G401 (cell line): ENCODE data around the gene AUNIP. TPM values are rescaled to one million over a fixed set of nuclear protein-coding genes. Genes with fewer than 3 reads are reported as not detected.

Experiments used
- DNase-seq: peaks from one replicate; pipeline ENCODE4 v3.0.0-alpha.2; 2015; ENCODE audit warnings: low spot score
- in situ Hi-C: cut with HindIII; loops from 2 replicates; pipeline ENCODE4 v1.10.0; 2016; ENCODE audit warnings: low sequenced_read_pairs, mixed read lengths
- total RNA-seq: library from RNA; depleted of rRNA; stranded (reverse); fragments of >200 nt; shearing (Covaris generic); gene quantifications from 2 replicates; pipeline ENCODE4 v1.2.3, GENCODE V29; 2014

The AUNIP gene
- total RNA-seq, 1 experiment from 2014 or later = 28.9 TPM

DNA sequence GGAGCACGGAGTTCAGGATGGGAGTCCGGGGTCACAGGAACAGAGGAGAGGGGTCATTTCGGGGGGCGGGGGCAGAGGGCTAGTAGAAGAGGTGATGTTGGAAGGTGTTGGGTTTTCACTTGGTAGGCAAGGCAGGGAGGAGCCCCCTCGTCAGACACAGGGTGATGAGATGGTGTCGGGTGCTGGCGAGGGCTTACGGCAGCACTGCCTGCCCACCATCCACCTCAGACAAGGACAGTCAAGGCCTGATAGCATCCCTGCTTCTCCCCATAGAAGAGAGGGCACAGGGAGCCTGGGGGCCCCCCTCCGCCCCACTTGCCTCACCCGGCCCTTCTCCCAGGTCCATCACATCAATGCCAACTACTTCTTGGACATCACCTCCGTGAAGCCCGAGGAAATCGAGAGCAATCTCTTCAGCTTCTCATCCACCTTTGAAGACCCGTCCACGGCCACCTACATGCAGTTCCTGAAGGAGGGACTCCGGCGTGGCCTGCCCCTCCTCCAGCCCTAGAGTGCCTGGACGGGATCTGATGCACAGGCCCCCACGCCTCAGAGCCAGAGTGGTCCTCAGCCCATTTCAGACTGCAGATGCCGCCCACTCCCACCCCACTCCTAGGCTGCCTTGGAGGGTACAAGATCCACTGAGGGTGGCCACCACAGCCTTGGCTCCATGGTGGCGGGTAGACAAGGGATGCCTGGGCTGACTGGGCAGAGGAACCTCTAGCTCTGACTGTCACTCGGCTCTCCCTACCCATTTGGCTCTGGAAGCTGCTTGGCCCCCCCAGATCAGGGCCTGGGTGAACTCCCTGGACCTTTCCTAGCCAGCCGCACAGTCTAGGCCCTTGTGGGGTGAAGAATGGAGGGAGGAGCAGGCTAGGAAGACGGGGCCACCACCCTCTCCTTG, 43.8 kb downstream of the AUNIP start:
- in situ Hi-C loops = no loop called here
- DNase-seq = no peak

DNA sequence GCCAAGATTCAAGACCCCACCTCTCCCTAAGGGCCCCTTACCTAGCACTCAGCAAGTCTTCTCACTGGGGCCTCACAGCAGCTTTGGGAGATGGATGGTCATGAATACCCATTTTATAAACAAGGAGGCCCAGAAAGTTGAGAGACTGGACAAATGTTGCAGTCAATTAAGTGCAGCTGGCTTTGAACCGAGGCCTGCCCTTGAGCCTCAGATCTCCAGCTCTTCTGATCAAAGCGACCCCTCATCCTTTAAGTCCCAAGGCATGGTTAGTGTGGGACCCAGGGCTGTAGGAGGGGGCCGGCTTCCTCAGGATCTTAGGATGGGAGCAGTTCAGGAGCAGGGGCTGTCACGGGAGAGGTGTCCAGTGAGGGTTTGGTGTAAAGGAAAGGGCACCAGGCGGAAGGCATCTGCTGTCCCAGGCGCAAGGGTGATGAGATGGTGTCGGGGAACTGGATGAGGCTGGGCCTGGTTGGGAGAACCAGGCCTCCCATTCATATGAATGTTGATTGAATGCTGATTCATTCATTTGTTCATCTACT, 44.6 kb downstream of the AUNIP start:
- in situ Hi-C loops = no loop called here

DNA sequence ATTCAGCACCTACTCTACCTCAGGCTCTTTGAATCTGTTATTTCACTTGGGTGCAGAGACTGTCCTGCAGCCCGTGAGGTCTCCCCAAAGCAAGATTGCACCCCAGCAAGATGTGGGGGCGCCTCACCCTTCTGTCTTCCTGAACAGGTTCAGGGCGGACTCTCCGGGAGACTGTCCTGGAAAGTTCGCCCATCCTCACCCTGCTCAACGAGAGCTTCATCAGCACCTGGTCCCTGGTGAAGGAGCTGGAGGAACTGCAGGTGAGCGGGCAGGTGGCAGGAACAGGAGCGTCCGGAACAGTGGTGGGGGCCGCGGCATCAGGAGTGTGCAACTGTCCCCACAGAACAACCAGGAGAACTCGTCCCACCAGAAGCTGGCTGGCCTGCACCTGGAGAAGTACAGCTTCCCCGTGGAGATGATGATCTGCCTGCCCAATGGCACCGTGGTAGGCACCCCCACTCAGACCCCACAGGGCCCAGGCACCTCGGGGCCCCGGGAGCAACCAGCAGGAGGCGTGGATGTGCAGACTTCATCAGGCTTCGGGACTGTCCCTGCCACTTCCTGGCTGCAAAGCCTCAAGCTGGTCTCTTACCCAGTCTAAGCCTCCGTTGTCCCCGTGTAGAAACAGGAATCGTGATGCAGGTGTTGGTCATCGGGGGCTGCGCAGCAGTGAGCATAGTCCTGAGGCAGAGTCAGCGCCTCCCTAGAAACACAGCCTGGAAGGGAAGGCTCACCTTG, 45.4 kb downstream of the AUNIP start:
- no peak for DNase-seq
- in situ Hi-C loops = no loop called here

More for the DNA sequence above, 44.6 kb downstream of the AUNIP start:
- DNase-seq = no peak

DNA sequence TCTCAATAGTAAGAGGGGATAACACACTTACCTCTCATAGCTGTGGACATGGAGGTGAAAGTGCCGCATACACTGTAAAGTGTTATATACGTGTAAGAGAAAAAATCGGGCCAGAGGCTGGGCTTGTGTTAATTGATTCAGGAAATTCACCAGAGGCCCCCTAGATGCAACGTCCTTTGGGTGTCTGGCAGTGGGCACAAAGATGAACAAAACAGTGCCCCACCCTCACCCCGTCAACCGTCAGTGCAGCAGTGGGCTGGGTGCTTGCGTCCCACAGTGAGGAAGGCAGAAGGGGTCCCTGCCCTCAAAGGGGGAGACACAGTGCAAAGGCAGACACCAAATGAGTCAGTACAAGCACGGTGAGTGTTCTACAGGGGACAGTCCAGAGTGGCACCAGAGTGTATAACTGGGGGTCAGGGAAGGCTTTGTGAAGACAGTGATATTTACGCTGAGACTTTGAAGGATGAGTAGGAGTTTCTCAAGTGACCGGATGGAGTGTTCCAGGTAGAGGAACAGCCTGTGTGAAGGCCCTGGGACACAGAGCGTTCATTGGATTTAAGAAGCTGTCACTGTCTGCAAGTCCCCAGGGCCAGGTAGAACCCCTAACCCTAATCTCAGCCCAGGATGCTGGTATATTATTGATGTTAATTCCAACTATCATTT, 46.1 kb downstream of the AUNIP start:
- no peak for DNase-seq
- in situ Hi-C loops = no loop called here

DNA sequence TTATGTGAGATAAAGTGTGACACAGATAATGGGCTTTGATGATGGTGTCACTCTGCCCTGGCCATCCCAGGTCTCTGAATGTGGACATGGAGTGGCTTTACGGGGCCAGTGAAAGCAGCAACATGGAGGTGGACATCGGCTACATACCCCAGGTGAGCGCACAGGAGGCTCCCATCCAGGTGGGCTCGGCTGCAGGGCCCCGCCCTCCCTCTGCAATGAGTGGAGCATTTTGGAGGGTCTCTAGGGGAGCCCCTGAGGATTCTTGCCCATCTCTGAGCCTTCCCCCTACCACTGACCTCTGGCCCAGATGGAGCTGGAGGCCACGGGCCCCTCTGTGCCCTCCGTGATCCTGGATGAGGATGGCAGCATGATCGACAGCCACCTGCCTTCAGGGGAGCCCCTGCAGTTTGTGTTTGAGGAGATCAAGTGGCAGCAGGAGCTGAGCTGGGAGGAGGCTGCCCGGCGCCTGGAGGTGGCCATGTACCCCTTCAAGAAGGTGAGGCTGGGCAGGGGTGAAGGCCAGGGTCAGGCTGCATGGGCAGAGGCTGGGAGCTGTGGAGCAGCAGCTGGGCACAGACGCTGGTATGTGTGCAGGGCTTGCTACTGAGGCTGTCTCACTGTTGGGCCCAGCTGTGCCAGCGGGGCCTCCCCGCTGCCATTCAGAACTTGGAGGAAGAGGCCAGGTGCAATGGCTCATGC, 47.7 kb downstream of the AUNIP start:
- in situ Hi-C loops = no loop called here
- DNase-seq = no peak

DNA sequence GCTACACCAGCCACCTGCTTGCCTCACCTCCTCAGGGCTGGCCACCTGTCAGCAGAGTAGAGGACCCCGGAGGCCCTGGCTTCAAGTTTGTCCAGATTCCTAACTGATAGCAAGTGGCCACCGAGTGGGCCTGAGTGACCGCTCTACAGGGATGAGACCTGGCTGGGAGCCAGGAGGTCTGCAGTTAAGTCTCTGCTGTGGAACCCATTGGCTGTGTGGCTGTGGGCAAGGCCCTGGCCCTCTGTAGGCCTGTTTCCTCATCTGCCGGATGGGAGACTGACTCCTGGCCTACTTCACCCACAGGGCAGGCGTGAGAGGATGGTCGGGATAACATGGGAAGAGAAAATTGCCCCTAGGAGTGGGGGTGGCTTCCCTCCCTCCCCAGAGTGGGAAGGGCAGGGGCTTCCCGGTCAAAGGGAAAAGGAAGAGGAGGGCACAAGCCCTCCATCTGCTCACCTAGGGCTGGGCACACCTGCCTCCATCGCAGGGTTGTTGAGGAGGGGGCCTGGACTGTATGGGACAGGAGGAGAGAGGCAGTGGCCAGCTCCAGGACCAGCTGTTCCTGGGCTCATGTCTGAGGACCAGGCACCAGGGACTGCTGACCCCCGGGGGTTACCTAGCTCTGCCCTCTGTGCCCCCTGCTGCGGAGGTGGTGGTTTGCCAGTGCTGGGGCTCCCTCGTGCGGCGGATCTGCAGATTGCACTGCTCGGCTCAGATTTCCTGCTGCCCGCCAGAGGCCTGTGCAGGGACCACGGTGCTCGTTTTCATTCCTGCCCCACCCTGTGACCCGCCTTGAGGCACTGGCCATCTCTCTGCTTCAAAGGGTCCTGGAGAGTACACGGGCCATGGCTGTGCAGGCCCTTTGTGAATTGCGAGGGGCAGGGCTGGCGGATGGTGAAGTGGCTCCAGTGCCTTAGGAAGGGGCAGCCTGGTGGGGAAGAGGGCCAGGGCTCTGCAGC, 48.6 kb downstream of the AUNIP start:
- in situ Hi-C loops = no loop called here
- peak; percentile 74 for DNase-seq

DNA sequence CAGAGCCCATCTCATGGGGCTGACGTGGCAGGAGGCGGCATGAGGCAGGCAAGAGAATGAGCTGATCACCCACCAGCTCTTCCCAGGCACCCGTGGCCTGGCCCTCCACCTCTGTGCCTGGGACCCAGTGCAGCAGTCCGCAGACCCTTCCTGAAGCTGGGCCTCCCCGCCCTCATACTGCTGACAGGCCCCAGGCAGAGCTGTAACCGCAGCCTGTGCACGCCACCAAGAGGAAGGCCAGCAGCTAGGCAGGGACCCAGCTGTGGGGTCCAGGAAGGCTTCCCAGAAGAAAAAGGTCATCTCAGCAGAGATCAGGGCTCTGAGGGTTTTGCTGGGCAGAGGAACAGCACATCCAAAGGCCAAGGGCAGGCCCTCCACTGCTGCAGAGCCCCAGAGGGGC, 49.3 kb downstream of the AUNIP start:
- in situ Hi-C loops = no loop called here

DNA sequence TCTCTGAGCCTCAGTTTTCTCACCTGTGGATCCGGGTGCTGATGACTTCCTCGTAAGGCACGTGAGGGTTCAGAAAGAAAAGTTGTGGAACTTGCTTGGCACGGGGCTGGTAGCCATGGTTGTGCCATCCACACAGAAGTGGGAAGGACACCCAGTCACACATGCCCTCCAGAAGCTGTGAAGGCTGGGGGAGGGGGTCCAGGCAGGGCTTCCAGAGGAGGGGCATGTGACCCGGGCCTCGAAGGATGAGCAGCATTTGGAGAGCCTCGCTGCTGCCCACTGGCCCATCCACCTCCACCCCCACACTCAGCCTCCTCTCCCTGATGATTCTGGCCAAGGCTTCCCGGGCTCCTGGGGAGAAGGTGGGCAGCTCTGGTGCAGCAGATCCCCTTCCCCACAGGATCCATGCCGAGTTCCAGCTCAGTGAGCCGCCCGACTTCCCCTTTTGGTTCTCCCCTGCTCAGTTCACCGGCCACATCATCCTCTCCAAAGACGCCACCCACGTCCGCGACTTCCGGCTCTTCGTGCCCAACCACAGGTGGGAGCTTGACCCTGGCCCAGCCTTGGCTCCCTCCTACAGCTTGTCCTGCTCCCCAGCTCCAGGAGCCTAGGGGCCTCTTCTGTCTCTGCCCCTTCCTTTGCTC, 49.9 kb downstream of the AUNIP start:
- in situ Hi-C loops = no loop called here
- DNase-seq = no peak

More for the DNA sequence above, 49.3 kb downstream of the AUNIP start:
- no peak for DNase-seq

DNA sequence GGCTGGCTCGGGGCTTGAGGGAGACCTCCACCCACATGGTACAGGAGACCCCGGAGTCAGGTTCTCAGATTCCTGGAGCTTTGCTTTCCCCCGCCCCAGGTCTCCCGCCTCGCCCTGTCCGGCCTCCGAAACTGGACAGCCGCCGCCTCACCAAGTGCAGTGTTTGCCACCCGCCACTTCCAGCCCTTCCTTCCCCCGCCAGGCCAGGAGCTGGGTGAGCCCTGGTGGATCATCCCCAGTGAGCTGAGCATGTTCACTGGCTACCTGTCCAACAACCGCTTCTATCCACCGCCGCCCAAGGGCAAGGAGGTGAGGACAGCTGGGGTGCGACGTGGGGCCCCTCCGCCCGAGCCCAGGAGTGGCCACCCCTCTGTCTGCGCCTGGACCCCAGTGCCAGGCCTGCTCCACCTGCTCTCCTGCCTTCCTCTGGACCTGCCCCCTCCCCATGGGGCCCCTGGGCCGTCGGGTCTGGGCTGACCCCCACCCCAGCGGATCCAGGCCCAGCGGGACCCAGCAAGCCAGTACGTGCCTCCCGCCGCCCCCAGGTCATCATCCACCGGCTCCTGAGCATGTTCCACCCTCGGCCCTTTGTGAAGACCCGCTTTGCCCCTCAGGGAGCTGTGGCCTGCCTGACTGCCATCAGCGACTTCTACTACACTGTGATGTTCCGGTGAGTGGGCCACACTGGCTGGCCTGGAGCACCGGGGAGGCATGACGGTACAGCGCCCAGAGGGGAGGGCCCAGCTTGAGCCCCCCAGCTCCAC, 50.6 kb downstream of the AUNIP start:
- in situ Hi-C loops = no loop called here

DNA sequence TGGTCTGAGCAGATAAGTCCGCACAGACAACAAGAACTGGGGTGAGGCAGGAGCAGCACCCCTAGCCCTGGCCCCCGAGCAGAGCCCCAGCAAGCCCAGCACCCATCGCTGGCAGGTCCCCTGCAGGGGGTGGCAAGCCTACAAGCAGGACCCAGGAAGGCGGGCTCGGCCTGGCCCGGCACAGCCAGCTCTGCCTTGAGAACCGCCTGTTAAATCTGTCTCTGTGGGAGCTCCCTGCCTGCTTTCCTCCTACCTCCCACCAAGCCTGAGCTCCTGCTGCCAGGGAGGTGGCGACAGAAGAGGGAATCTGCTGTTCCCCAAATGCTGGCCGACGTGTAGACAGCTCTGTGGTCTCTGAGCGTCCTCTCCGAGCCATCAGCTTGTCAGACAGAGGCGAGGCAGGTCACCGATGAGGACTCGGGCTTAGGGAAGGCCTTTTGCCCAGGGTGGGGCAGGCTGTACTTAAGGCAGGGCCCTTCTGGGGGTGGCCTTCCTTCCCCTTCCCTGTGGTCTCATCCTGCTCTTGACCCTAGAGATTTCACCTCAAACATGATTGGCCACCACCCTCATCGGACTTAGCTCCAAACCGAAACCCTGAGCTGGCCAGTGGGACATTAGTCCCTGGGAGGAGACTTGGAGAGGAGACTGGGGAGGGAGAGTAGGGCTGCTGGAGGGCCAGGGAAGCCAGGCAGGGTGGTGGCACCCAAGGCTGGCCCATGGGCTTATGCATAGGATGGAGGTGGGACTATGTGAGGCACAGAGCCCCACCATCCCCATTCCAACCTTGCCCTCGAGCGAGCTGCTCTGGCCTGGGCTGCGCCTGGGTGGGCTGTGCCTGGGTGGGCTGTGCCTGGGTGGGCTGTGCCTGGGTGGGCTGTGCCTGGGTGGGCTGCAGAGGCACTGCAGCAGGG, 51.5 kb downstream of the AUNIP start:
- DNase-seq = peak; percentile 33
- in situ Hi-C loops = no loop called here

More for the DNA sequence above, 50.6 kb downstream of the AUNIP start:
- no peak for DNase-seq

DNA sequence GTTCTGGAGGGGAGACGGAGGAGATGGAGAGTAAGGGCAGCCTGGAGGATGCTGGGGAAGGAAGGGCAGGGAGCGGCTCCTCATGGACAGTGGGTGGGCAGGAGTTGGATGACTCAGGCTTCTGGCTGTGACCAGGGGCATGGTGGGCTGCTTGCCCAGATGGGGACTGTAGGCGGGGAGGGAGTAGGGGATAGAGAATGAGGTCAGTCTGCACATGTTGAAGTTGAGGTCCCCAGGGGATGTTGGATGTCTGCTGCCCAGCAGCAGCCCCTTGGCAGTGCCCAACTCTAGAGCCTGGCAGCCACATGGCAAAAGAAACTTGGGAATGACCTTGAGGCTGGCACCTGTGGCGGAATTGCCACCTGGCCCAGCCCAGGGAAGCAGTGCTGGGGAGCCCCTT, 52.8 kb downstream of the AUNIP start:
- no peak for DNase-seq
- in situ Hi-C loops = no loop called here

DNA sequence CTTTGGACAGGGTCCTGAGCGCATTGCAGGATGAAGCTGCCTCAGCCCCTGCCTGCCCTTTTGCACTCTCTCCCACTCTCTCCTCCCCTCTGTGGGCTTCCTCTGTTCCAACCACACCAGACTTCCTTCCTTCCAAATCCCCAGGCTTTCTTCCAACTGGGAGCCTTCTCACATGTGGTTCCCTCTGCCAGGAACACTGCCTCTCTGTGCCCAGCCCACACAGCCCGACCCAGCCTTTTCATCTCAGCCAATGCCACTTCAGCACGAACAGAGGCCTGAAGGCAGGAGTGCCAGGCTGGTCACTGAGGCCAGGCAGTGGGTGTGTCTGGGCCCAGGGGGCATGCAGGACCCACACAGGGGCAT, 53.4 kb downstream of the AUNIP start:
- in situ Hi-C loops = no loop called here
- peak; percentile 79 for DNase-seq

DNA sequence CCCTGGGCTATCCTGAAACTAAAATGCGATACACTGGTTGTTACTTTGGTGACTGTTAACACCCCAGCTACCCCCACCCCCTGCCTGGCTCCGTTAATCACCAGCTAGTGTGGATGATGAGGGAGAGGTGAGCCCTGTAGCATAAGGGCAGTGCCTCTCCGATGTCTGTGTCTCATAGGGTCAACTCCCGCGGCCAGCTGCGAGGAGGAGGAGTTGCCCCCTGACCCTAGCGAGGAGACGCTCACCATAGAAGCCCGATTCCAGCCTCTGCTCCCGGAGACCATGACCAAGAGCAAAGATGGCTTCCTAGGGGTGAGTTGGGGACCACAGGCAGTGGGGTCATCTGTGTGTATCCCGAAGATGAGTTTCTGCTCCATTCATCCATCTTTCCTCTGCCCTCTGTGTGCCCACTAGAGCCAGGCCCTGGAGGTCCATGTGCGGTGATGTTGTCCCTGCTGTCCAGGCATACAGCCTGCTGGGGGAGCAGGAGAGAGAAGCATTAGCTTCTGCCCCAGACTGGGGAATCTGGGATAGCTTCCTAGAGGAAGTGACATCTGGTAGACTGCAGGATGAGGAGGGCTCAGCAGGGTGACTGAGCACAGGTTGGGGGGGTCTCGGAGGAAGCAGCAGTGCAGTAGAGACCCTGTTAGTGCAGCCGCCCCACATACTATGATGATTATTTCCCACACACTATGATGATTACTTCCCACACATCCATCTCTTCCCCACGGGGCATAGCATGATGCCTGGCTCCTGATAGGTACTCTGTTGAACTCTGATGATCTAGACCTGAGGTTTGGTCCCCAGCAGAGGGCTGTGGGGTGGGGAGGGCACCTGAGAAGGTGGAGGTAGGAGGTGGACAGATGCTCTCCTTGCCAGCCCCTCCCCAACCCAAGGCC, 54.0 kb downstream of the AUNIP start:
- in situ Hi-C loops = no loop called here
- DNase-seq = no peak

DNA sequence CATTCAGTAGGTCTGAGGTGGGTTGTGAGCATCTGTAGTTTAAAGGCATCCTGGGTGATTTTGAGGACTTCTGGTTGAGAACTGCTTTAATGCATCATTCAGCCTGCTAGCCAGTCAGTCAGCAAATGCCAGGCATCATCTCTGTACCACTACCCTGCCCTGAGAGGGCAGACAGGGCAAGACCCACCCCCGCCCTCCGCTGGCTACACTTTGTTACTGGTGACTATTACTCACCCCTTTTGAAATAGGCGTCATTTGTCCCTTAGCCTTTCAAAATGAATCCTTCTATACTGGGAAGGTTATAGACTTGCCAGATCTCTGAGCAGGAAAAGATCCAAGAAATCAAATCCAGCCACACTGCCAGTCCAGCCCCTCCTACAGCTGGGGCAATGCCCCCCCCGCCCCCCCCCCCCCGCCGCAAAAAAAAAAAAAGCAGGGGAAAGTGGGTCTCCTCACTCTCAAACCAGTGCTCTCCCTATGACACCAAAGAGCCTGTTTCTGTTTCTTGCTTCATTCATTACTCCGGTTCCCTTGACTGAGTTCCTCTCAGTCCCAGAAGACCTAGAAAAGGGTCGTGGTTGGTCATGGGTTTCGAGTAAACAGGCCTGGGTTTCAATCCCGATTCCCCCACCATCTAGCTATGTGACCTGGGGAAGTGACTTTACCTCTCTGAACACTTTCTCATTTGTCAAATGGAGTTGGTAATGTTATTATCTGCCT, 54.9 kb downstream of the AUNIP start:
- no peak for DNase-seq
- in situ Hi-C loops = no loop called here
